HEK293 (cell line): ENCODE data around the gene RHOT2.

Source experiments
- GLIS1 ChIP-seq: fragments of 450-650 bp; formaldehyde crosslinking; IDR thresholded peaks from 2 replicates; pipeline ENCODE4 v1.5.1; 2016; ENCODE audit warnings: missing biosample characterization, missing genetic modification characterization
- KLF17 ChIP-seq: fragments of 450-650 bp; formaldehyde crosslinking; IDR thresholded peaks from 2 replicates; pipeline ENCODE4 v1.5.1; 2016; ENCODE audit warnings: missing biosample characterization, missing genetic modification characterization
- OSR2 ChIP-seq: fragments of 450-650 bp; formaldehyde crosslinking; IDR thresholded peaks from 2 replicates; pipeline ENCODE4 v1.5.1; 2016; ENCODE audit warnings: missing biosample characterization, missing genetic modification characterization
- OVOL3 ChIP-seq: fragments of 450-650 bp; formaldehyde crosslinking; IDR thresholded peaks from 2 replicates; pipeline ENCODE4 v1.5.1; 2016; ENCODE audit warnings: missing biosample characterization, missing genetic modification characterization
- WT1 ChIP-seq: fragments of 450-650 bp; formaldehyde crosslinking; IDR thresholded peaks from 2 replicates; pipeline ENCODE4 v1.5.1; 2016; ENCODE audit warnings: missing biosample characterization, missing genetic modification characterization
- YY1 ChIP-seq: fragments of 450-650 bp; formaldehyde crosslinking; IDR thresholded peaks from 2 replicates; pipeline ENCODE4 v1.5.1; 2018; ENCODE audit warnings: missing biosample characterization, missing genetic modification characterization
- ZBTB26 ChIP-seq: fragments of 450-650 bp; formaldehyde crosslinking; optimal IDR thresholded peaks from 2 replicates; pipeline ENCODE3; 2016; ENCODE audit warnings: missing biosample characterization, mild to moderate bottlenecking, missing genetic modification characterization
- ZBTB7A ChIP-seq: fragments of 450-650 bp; formaldehyde crosslinking; IDR thresholded peaks from 2 replicates; pipeline ENCODE4 v1.5.1; 2016; ENCODE audit warnings: low read depth, missing biosample characterization, missing genetic modification characterization
- ZBTB8A ChIP-seq: fragments of 450-650 bp; formaldehyde crosslinking; IDR thresholded peaks from 2 replicates; pipeline ENCODE4 v1.5.1; 2016; ENCODE audit warnings: missing biosample characterization, missing genetic modification characterization
- ZFP69B ChIP-seq: fragments of 450-650 bp; formaldehyde crosslinking; IDR thresholded peaks from 2 replicates; pipeline ENCODE4 v1.5.1; 2016; ENCODE audit warnings: missing biosample characterization, missing genetic modification characterization
- ZIC2 ChIP-seq: fragments of 450-650 bp; formaldehyde crosslinking; IDR thresholded peaks from 2 replicates; pipeline ENCODE4 v1.5.1; 2016; ENCODE audit warnings: missing biosample characterization, missing genetic modification characterization
- ZNF157 ChIP-seq: fragments of 450-650 bp; formaldehyde crosslinking; IDR thresholded peaks from 2 replicates; pipeline ENCODE4 v1.5.1; 2016; ENCODE audit warnings: missing biosample characterization, missing genetic modification characterization
- ZNF239 ChIP-seq: fragments of 450-650 bp; formaldehyde crosslinking; IDR thresholded peaks from 2 replicates; pipeline ENCODE4 v1.5.1; 2016; ENCODE audit warnings: missing biosample characterization, missing genetic modification characterization
- ZNF394 ChIP-seq: fragments of 450-650 bp; formaldehyde crosslinking; IDR thresholded peaks from 2 replicates; pipeline ENCODE4 v1.5.1; 2016; ENCODE audit warnings: missing biosample characterization, missing genetic modification characterization, mild to moderate bottlenecking, moderate library complexity, borderline replicate concordance
- ZNF398 ChIP-seq: fragments of 450-650 bp; formaldehyde crosslinking; IDR thresholded peaks from 2 replicates; pipeline ENCODE4 v1.5.1; 2017; ENCODE audit warnings: missing biosample characterization, missing genetic modification characterization
- ZNF404 ChIP-seq: fragments of 450-650 bp; formaldehyde crosslinking; IDR thresholded peaks from 2 replicates; pipeline ENCODE4 v1.5.1; 2017; ENCODE audit warnings: missing biosample characterization, missing genetic modification characterization
- ZNF501 ChIP-seq: fragments of 450-650 bp; formaldehyde crosslinking; IDR thresholded peaks from 2 replicates; pipeline ENCODE4 v1.5.1; 2016; ENCODE audit warnings: missing biosample characterization, missing genetic modification characterization
- ZNF521 ChIP-seq: fragments of 450-650 bp; formaldehyde crosslinking; IDR thresholded peaks from 2 replicates; pipeline ENCODE4 v1.5.1; 2017; ENCODE audit warnings: missing biosample characterization, mild to moderate bottlenecking, missing genetic modification characterization
- ZNF561 ChIP-seq: fragments of 450-650 bp; IDR thresholded peaks from 2 replicates; pipeline ENCODE4 v1.5.1; 2018; ENCODE audit warnings: missing biosample characterization, missing genetic modification characterization, borderline replicate concordance
- ZNF621 ChIP-seq: fragments of 450-650 bp; formaldehyde crosslinking; IDR thresholded peaks from 2 replicates; pipeline ENCODE4 v1.5.1; 2017; ENCODE audit warnings: missing biosample characterization, missing genetic modification characterization
- ZNF654 ChIP-seq: fragments of 450-650 bp; formaldehyde crosslinking; IDR thresholded peaks from 2 replicates; pipeline ENCODE4 v1.5.1; 2016; ENCODE audit warnings: low read depth, missing biosample characterization, missing genetic modification characterization
- ZNF692 ChIP-seq: fragments of 450-650 bp; formaldehyde crosslinking; IDR thresholded peaks from 2 replicates; pipeline ENCODE4 v1.5.1; 2016; ENCODE audit warnings: missing biosample characterization, missing genetic modification characterization
- ZNF76 ChIP-seq: fragments of 450-650 bp; formaldehyde crosslinking; IDR thresholded peaks from 2 replicates; pipeline ENCODE4; 2016; ENCODE audit warnings: low read depth, missing biosample characterization, missing genetic modification characterization, borderline replicate concordance
- ZNF776 ChIP-seq: fragments of 450-650 bp; formaldehyde crosslinking; IDR thresholded peaks from 2 replicates; pipeline ENCODE4 v1.5.0; 2017; ENCODE audit warnings: missing biosample characterization, missing genetic modification characterization, borderline replicate concordance
- ZNF837 ChIP-seq: fragments of 450-650 bp; formaldehyde crosslinking; IDR thresholded peaks from 2 replicates; pipeline ENCODE4 v1.5.1; 2016; ENCODE audit warnings: missing biosample characterization, missing genetic modification characterization
- ZSCAN16 ChIP-seq: fragments of 450-650 bp; formaldehyde crosslinking; IDR thresholded peaks from 2 replicates; pipeline ENCODE4 v1.5.1; 2016; ENCODE audit warnings: missing biosample characterization, missing genetic modification characterization
- ZSCAN30 ChIP-seq: fragments of 450-650 bp; IDR thresholded peaks from 2 replicates; pipeline ENCODE4 v1.5.1; 2018; ENCODE audit warnings: missing biosample characterization, mild to moderate bottlenecking, missing genetic modification characterization, moderate library complexity
- ZSCAN4 ChIP-seq: fragments of 450-650 bp; formaldehyde crosslinking; IDR thresholded peaks from 2 replicates; pipeline ENCODE4 v1.5.1; 2017; ENCODE audit warnings: missing biosample characterization, missing genetic modification characterization
- TF ChIP-seq, protein P1 (sequence below): fragments of 450-650 bp; formaldehyde crosslinking; conservative IDR thresholded peaks from 2 replicates; pipeline ENCODE4 v1.5.1; 2016; ENCODE audit warnings: low read depth, missing biosample characterization, missing genetic modification characterization

RHOT2 gene

GRCh38 chr16:678858-679813, 11.2 kb downstream of the RHOT2 start (continued):
- no peak for TF ChIP-seq ZSCAN16 (tag by site-specific recombination)
- TF ChIP-seq ZBTB8A = peak; percentile 52
- TF ChIP-seq ZNF76 = peak; percentile 40; the same call in 1 of the 2 replicates
- no peak for TF ChIP-seq ZNF561 (tag by site-specific recombination)
- TF ChIP-seq ZBTB7A = peak; percentile 43; the same call in 1 of the 2 replicates
- TF ChIP-seq ZNF654 (tag by site-specific recombination) = no peak
- TF ChIP-seq ZNF501 (tag by site-specific recombination) = no peak; the same call in none of the 2 replicates
- peak; percentile 53; the same call in 1 of the 2 replicates for TF ChIP-seq OVOL3 (tag by site-specific recombination)
- peak; percentile 97 for TF ChIP-seq GLIS1 (tag by site-specific recombination)
- TF ChIP-seq KLF17 (tag by site-specific recombination) = peak; percentile 88
- TF ChIP-seq ZIC2 (tag by site-specific recombination) = peak; percentile 88
- TF ChIP-seq YY1 = peak; percentile 62; the same call in 1 of the 2 replicates
- TF ChIP-seq OSR2 (tag by site-specific recombination) = peak; percentile 60; the same call in 1 of the 2 replicates
- TF ChIP-seq ZNF776 (tag by site-specific recombination) = no peak
- no peak for TF ChIP-seq ZNF404 (tag by site-specific recombination)
- TF ChIP-seq ZSCAN4 = no peak
- TF ChIP-seq WT1 (tag by site-specific recombination) = peak; percentile 58; the same call in 1 of the 2 replicates
- TF ChIP-seq ZNF239 = 0 out of 2 replicates have a peak, but pooled peaks have one; percentile 42
- TF ChIP-seq ZNF521 (tag by site-specific recombination) = no peak
- peak; percentile 99 for TF ChIP-seq ZFP69B (tag by site-specific recombination)
- TF ChIP-seq ZNF394 (tag by site-specific recombination) = peak; percentile 66
- 0 out of 2 replicates have a peak, but pooled peaks have one; percentile 5 for TF ChIP-seq ZNF398 (tag by site-specific recombination)
- peak; percentile 100 for TF ChIP-seq ZSCAN30 (tag by site-specific recombination)
- TF ChIP-seq ZNF621 (tag by site-specific recombination) = no peak
- peak; percentile 99 for TF ChIP-seq ZNF837
- peak; percentile 99 for TF ChIP-seq ZNF692 (tag by site-specific recombination)
- TF ChIP-seq, protein P1, sequence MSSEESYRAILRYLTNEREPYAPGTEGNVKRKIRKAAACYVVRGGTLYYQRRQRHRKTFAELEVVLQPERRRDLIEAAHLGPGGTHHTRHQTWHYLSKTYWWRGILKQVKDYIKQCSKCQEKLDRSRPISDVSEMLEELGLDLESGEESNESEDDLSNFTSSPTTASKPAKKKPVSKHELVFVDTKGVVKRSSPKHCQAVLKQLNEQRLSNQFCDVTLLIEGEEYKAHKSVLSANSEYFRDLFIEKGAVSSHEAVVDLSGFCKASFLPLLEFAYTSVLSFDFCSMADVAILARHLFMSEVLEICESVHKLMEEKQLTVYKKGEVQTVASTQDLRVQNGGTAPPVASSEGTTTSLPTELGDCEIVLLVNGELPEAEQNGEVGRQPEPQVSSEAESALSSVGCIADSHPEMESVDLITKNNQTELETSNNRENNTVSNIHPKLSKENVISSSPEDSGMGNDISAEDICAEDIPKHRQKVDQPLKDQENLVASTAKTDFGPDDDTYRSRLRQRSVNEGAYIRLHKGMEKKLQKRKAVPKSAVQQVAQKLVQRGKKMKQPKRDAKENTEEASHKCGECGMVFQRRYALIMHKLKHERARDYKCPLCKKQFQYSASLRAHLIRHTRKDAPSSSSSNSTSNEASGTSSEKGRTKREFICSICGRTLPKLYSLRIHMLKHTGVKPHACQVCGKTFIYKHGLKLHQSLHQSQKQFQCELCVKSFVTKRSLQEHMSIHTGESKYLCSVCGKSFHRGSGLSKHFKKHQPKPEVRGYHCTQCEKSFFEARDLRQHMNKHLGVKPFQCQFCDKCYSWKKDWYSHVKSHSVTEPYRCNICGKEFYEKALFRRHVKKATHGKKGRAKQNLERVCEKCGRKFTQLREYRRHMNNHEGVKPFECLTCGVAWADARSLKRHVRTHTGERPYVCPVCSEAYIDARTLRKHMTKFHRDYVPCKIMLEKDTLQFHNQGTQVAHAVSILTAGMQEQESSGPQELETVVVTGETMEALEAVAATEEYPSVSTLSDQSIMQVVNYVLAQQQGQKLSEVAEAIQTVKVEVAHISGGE (tag by site-specific recombination) = no peak
- TF ChIP-seq ZBTB26 = peak; percentile 74
- no peak for TF ChIP-seq ZNF157
